ENCODE data around the gene USP32.

Gene USP32

GRCh38 chr17:60169921-60170817 lies 221.8 kb downstream of the USP32 start:
- no peak overlapping the region for H3K23ac ChIP-seq (ENCODE audit: low read length in 2 of 2)
- peaks cover 2% of the 10 kb centered on the region for H3K4me1 ChIP-seq (ENCODE audit: control insufficient read depth, insufficient read depth, low read depth, low read length)
- peak overlapping the region in 1 of 2 experiments; percentile 9 for H3K4ac ChIP-seq (ENCODE audit: low read depth in 1 of 2, low read length in 2 of 2)
- H2AK5ac ChIP-seq (ENCODE audit: low read length, severe bottlenecking) = no peak overlapping the region
- H3K36me3 ChIP-seq (ENCODE audit: control insufficient read depth in 1 of 2, insufficient read depth in 2 of 2, low read depth in 1 of 2, low read length in 2 of 2) = no peaks in the 10 kb centered on the region
- no peaks in the 10 kb centered on the region for H3K9me3 ChIP-seq (ENCODE audit: control insufficient read depth, low read length)
- no peak overlapping the region for H2BK15ac ChIP-seq (ENCODE audit: low read depth, poor library complexity, severe bottlenecking)
- no peak overlapping the region for H3K4me3 ChIP-seq (ENCODE audit: insufficient read depth in 1 of 2, low read depth in 1 of 2, low read length in 2 of 2)
- no peak overlapping the region for H2BK5ac ChIP-seq (ENCODE audit: low read depth, low read length, poor library complexity, severe bottlenecking)
- peak overlapping the region in 1 of 2 experiments; percentile 77 for H2BK12ac ChIP-seq (ENCODE audit: low read length in 2 of 2)
- no peak overlapping the region for H4K8ac ChIP-seq (ENCODE audit: low read length)
- H2BK120ac ChIP-seq (ENCODE audit: low read depth, low read length) = no peak overlapping the region
- no peak overlapping the region for H4K91ac ChIP-seq (ENCODE audit: low read length)
- no peak overlapping the region for H2AFZ ChIP-seq (ENCODE audit: low read depth, low read length)
- peak overlapping the region in 1 of 2 experiments; percentile 49 for H3K14ac ChIP-seq (ENCODE audit: low read length in 2 of 2)
- H3K4me2 ChIP-seq (ENCODE audit: low read length, poor library complexity, severe bottlenecking) = no peak overlapping the region
- peak overlapping the region in 1 of 2 experiments; percentile 18 for H3K18ac ChIP-seq (ENCODE audit: low read depth in 1 of 2, low read length in 2 of 2)
- WGBS = 81% methylated on average over 9 of the region's 10 CpGs
- H3K27me3 ChIP-seq (ENCODE audit: control insufficient read depth in 1 of 2, insufficient read depth in 1 of 2, low read length in 2 of 2) = peaks cover 3 to 17% of the 10 kb centered on the region in 2 experiments
- DNase-seq = peak; percentile 61
- no peak overlapping the region for H3K27ac ChIP-seq (ENCODE audit: low read length, poor library complexity, severe bottlenecking)
- H3K9ac ChIP-seq (ENCODE audit: low read length) = no peak overlapping the region
- no peaks in the 10 kb centered on the region for H3K79me1 ChIP-seq (replicated peaks; ENCODE audit: low read length, poor library complexity, severe bottlenecking)

DNA sequence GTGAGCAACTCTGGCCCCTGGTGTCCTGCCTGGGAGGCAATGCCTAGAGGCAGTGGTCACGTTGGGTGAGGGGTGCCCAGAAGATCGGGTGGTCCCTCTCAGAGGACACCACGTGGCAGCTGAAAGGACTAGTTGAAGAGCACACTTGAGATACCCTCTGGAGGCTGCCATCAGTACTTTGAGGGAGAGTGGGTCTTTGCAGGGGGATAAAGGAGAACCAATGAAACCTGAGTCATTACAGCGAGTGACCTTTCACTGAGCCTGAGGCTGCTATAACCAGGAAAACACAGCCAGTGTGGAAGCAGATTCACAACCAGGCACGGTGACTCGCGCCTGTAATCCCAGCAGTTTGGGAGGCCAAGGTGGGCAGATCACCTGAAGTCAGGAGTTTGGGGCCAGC lies 223.3 kb downstream of the USP32 start:
- H3K4me3 ChIP-seq (ENCODE audit: insufficient read depth in 1 of 2, low read depth in 1 of 2, low read length in 2 of 2) = no peak overlapping the region

GRCh38 chr17:60167065-60167741 lies 224.7 kb downstream of the USP32 start:
- Histone ChIP-seq H3K27me3 (ENCODE audit: control insufficient read depth in 1 of 2, insufficient read depth in 1 of 2, low read length in 2 of 2) (peaks cover 17 to 36% of the 10 kb centered on the region in 2 experiments), H2BK5ac (ENCODE audit: low read depth, low read length, poor library complexity, severe bottlenecking) (no peak overlapping the region), H3K36me3 (ENCODE audit: control insufficient read depth in 1 of 2, insufficient read depth in 2 of 2, low read depth in 1 of 2, low read length in 2 of 2) (no peaks in the 10 kb centered on the region), H3K9ac (ENCODE audit: low read length) (no peak overlapping the region), H3K4me2 (ENCODE audit: low read length, poor library complexity, severe bottlenecking) (no peak overlapping the region), H3K79me1 (replicated peaks; ENCODE audit: low read length, poor library complexity, severe bottlenecking) (no peaks in the 10 kb centered on the region), H3K4me1 (ENCODE audit: control insufficient read depth, insufficient read depth, low read depth, low read length) (peaks cover 2% of the 10 kb centered on the region), H2BK12ac (ENCODE audit: low read length in 2 of 2) (no peak overlapping the region), H2AFZ (ENCODE audit: low read depth, low read length) (no peak overlapping the region), H3K27ac (ENCODE audit: low read length, poor library complexity, severe bottlenecking) (no peak overlapping the region), H4K8ac (ENCODE audit: low read length) (no peak overlapping the region), H3K4me3 (ENCODE audit: insufficient read depth in 1 of 2, low read depth in 1 of 2, low read length in 2 of 2) (no peak overlapping the region), H2AK5ac (ENCODE audit: low read length, severe bottlenecking) (no peak overlapping the region), H2BK120ac (ENCODE audit: low read depth, low read length) (no peak overlapping the region), H3K18ac (ENCODE audit: low read depth in 1 of 2, low read length in 2 of 2) (no peak overlapping the region), H2BK15ac (ENCODE audit: low read depth, poor library complexity, severe bottlenecking) (no peak overlapping the region), H3K4ac (ENCODE audit: low read depth in 1 of 2, low read length in 2 of 2) (no peak overlapping the region), H3K14ac (ENCODE audit: low read length in 2 of 2) (peak overlapping the region in 1 of 2 experiments; percentile 53), H4K91ac (ENCODE audit: low read length) (no peak overlapping the region), H3K23ac (ENCODE audit: low read length in 2 of 2) (no peak overlapping the region), H3K9me3 (ENCODE audit: control insufficient read depth, low read length) (no peaks in the 10 kb centered on the region)
- 85% methylated on average over 11 of the region's 11 CpGs for WGBS
- DNase-seq = no peak

More for the DNA sequence above, 223.3 kb downstream of the USP32 start:
- Histone ChIP-seq H3K4ac (ENCODE audit: low read depth in 1 of 2, low read length in 2 of 2) (no peak overlapping the region), H3K27me3 (ENCODE audit: control insufficient read depth in 1 of 2, insufficient read depth in 1 of 2, low read length in 2 of 2) (peaks cover 8 to 25% of the 10 kb centered on the region in 2 experiments), H3K23ac (ENCODE audit: low read length in 2 of 2) (no peak overlapping the region), H3K9ac (ENCODE audit: low read length) (no peak overlapping the region), H2BK12ac (ENCODE audit: low read length in 2 of 2) (peak overlapping the region in 1 of 2 experiments; percentile 25), H2BK120ac (ENCODE audit: low read depth, low read length) (no peak overlapping the region), H2BK5ac (ENCODE audit: low read depth, low read length, poor library complexity, severe bottlenecking) (no peak overlapping the region), H3K27ac (ENCODE audit: low read length, poor library complexity, severe bottlenecking) (no peak overlapping the region), H2AFZ (ENCODE audit: low read depth, low read length) (no peak overlapping the region), H3K36me3 (ENCODE audit: control insufficient read depth in 1 of 2, insufficient read depth in 2 of 2, low read depth in 1 of 2, low read length in 2 of 2) (no peaks in the 10 kb centered on the region), H2BK15ac (ENCODE audit: low read depth, poor library complexity, severe bottlenecking) (no peak overlapping the region), H3K18ac (ENCODE audit: low read depth in 1 of 2, low read length in 2 of 2) (no peak overlapping the region), H3K4me1 (ENCODE audit: control insufficient read depth, insufficient read depth, low read depth, low read length) (peaks cover 2% of the 10 kb centered on the region), H3K79me1 (replicated peaks; ENCODE audit: low read length, poor library complexity, severe bottlenecking) (no peaks in the 10 kb centered on the region), H4K8ac (ENCODE audit: low read length) (no peak overlapping the region), H3K9me3 (ENCODE audit: control insufficient read depth, low read length) (no peaks in the 10 kb centered on the region), H4K91ac (ENCODE audit: low read length) (no peak overlapping the region), H3K14ac (ENCODE audit: low read length in 2 of 2) (no peak overlapping the region), H2AK5ac (ENCODE audit: low read length, severe bottlenecking) (no peak overlapping the region), H3K4me2 (ENCODE audit: low read length, poor library complexity, severe bottlenecking) (no peak overlapping the region)
- 86% methylated on average over 7 of the region's 7 CpGs for WGBS
- no peak for DNase-seq

DNA sequence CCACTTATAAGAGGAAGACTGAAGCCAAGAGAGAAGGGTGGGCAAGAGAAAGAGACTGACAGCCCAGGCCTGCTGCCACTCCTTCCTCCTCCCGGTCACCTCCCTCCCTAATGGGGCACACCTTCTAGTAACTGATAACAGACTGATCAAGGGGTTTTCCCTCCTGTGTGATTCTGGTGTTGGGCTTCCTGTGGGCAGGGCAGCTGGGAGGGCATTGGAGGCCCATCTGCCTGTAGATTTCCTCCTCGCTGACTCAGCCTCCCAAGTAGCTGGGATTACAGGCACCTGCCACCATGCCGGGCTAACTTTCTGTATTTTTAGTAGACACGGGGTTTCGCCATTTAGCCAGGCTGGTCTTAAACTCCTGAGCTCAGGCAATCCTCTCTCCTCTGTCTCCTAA lies 226.0 kb downstream of the USP32 start:
- H3K23ac ChIP-seq (ENCODE audit: low read length in 2 of 2) = no peak overlapping the region
- H2AFZ ChIP-seq (ENCODE audit: low read depth, low read length) = no peak overlapping the region
- no peak overlapping the region for H3K4ac ChIP-seq (ENCODE audit: low read depth in 1 of 2, low read length in 2 of 2)
- peaks cover 6% of the 10 kb centered on the region for H3K4me1 ChIP-seq (ENCODE audit: control insufficient read depth, insufficient read depth, low read depth, low read length)
- H3K4me2 ChIP-seq (ENCODE audit: low read length, poor library complexity, severe bottlenecking) = no peak overlapping the region
- no peak overlapping the region for H3K9ac ChIP-seq (ENCODE audit: low read length)
- H4K8ac ChIP-seq (ENCODE audit: low read length) = no peak overlapping the region
- no peak overlapping the region for H4K91ac ChIP-seq (ENCODE audit: low read length)
- no peak overlapping the region for H3K4me3 ChIP-seq (ENCODE audit: insufficient read depth in 1 of 2, low read depth in 1 of 2, low read length in 2 of 2)
- no peak overlapping the region for H2BK15ac ChIP-seq (ENCODE audit: low read depth, poor library complexity, severe bottlenecking)
- H3K14ac ChIP-seq (ENCODE audit: low read length in 2 of 2) = no peak overlapping the region
- no peak overlapping the region for H3K27ac ChIP-seq (ENCODE audit: low read length, poor library complexity, severe bottlenecking)
- DNase-seq = no peak
- 86% methylated on average over 4 of the region's 5 CpGs for WGBS
- peaks cover 27 to 43% of the 10 kb centered on the region in 2 experiments for H3K27me3 ChIP-seq (ENCODE audit: control insufficient read depth in 1 of 2, insufficient read depth in 1 of 2, low read length in 2 of 2)
- H2AK5ac ChIP-seq (ENCODE audit: low read length, severe bottlenecking) = no peak overlapping the region
- H3K9me3 ChIP-seq (ENCODE audit: control insufficient read depth, low read length) = no peaks in the 10 kb centered on the region
- no peak overlapping the region for H2BK12ac ChIP-seq (ENCODE audit: low read length in 2 of 2)
- H2BK120ac ChIP-seq (ENCODE audit: low read depth, low read length) = no peak overlapping the region
- no peak overlapping the region for H2BK5ac ChIP-seq (ENCODE audit: low read depth, low read length, poor library complexity, severe bottlenecking)
- H3K79me1 ChIP-seq (replicated peaks; ENCODE audit: low read length, poor library complexity, severe bottlenecking) = no peaks in the 10 kb centered on the region
- no peaks in the 10 kb centered on the region for H3K36me3 ChIP-seq (ENCODE audit: control insufficient read depth in 1 of 2, insufficient read depth in 2 of 2, low read depth in 1 of 2, low read length in 2 of 2)
- no peak overlapping the region for H3K18ac ChIP-seq (ENCODE audit: low read depth in 1 of 2, low read length in 2 of 2)

Measured in mesenchymal stem cell (in vitro differentiated cells and primary cell).